ENCODE results near the gene SRSF12.
"Not testable (repeated sequence)": the region's sequence is repeated elsewhere in the genome, so short reads cannot be mapped to it uniquely, and the experiment has no call there.

Gene SRSF12

GRCh38 chr6:89128256-89128671, 10.4 kb upstream of the SRSF12 start:
- DNase-seq = not testable (repeated sequence)

- DNase-seq = peak; percentile 24
These were observed 4.8 kb upstream of the SRSF12 start for GRCh38 chr6:89122625-89123024.

- DNase-seq = no peak
These were observed 4.1 kb upstream of the SRSF12 start for GRCh38 chr6:89121934-89122333.

GRCh38 chr6:89120371-89120770, 2.5 kb upstream of the SRSF12 start:
- DNase-seq = no peak

GRCh38 chr6:89118931-89119330, 1.1 kb upstream of the SRSF12 start:
- DNase-seq = no peak

GRCh38 chr6:89116702-89117101, 1.2 kb downstream of the SRSF12 start:
- no peak for DNase-seq

- DNase-seq = no peak
These were observed 5.9 kb downstream of the SRSF12 start for GRCh38 chr6:89111933-89112332.

- no peak for DNase-seq
These were observed 7.6 kb downstream of the SRSF12 start for GRCh38 chr6:89110284-89110683.

- no peak for DNase-seq
These were observed 17.8 kb downstream of the SRSF12 start for GRCh38 chr6:89100114-89100513.

- DNase-seq = no peak
These were observed 19.4 kb downstream of the SRSF12 start for GRCh38 chr6:89098461-89098860.

- DNase-seq = no peak
These were observed 30.0 kb downstream of the SRSF12 start for GRCh38 chr6:89087881-89088280.

- DNase-seq = no peak
These were observed 32.3 kb downstream of the SRSF12 start for GRCh38 chr6:89085409-89086205.

- no peak for DNase-seq
These were observed 32.9 kb downstream of the SRSF12 start for GRCh38 chr6:89084954-89085353.

- DNase-seq = no peak
These were observed 33.3 kb downstream of the SRSF12 start for GRCh38 chr6:89084542-89084941.

GRCh38 chr6:89082486-89082891, 35.4 kb downstream of the SRSF12 start:
- DNase-seq = no peak

- DNase-seq = peak; percentile 97
These were observed 36.2 kb downstream of the SRSF12 start for GRCh38 chr6:89081423-89082322.

GRCh38 chr6:89081129-89081422, 36.8 kb downstream of the SRSF12 start:
- no peak for DNase-seq

GRCh38 chr6:89080281-89081128, 37.4 kb downstream of the SRSF12 start, which contains the start of gene PNRC1:
TSS of gene PNRC1 (plus strand) at chr6:89080751. CDS start at chr6:89080895, 144 bp downstream.
- peak; percentile 99 for DNase-seq

GRCh38 chr6:89079511-89080234, 38.2 kb downstream of the SRSF12 start:
- peak; percentile 28 for DNase-seq

- no peak for DNase-seq
These were observed 44.0 kb downstream of the SRSF12 start for GRCh38 chr6:89073840-89074239.

GRCh38 chr6:89073014-89073620, 44.8 kb downstream of the SRSF12 start:
- DNase-seq = no peak

- DNase-seq = no peak
These were observed 46.8 kb downstream of the SRSF12 start for GRCh38 chr6:89071036-89071435.
